CD4-positive, alpha-beta T cell treated with Interleukin-4 for 1 hour (primary cell): Measurements from ENCODE around the gene GPHB5.
"Not testable (repeated sequence)": the region's sequence is repeated elsewhere in the genome, so short reads cannot be mapped to it uniquely, and the experiment has no call there.

Experiments
- DNase-seq, 2 donors: peaks; one replicate each; pipeline ENCODE4 v3.0.0-alpha.2; 2020 to 2022

Gene GPHB5

DNA sequence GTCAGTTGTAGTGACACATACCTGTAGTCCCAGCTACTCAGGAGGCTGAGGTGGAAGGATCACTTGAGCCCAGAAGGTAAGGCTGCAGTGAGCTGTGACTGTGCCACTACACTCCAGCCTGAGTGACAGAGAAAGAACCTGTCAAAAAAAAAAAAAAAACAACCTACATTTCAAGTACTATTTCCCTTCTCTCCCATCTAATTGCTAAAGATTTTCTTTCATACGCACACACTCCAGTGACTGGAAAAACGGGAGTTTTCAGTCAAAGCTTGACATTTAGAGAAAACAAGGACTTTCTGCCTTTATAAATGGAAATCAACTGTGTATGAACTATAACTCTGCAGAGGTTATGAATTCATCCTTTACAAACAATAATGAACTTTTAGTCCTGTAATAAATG lies 25.9 kb downstream of the GPHB5 start:
- DNase-seq = no peak

DNA sequence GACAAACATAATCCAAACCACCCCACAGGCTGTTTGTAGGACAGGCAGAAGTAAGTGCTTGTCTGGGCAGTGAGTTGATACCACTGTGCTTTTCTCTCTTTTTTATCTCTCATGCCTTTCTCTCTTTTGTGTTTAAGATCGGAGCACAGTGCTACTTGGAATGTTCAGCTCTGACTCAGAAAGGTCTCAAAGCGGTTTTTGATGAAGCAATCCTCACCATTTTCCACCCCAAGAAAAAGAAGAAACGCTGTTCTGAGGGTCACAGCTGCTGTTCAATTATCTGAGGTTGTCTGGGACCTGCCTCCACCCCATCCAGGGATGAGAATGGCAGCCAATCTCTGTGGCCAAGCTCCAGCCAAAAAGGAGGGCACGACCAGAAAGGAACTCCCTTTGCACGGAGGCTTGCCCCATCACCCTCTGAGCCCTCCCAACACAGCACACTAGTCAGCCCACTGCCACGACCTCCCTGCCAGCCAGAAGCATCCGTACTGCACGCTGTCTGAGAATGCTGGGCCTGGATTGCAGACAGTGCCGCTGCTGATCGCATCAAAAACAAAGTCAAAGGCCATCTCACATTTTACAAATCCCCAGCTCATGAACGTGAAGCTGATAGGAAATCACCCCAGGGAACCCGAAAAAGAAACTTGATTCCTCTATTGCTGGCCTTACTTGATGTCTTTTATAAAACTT lies 27.8 kb downstream of the GPHB5 start:
- no peak for DNase-seq

GRCh38 chr14:63288853-63289252 lies 29.9 kb downstream of the GPHB5 start:
- DNase-seq = no peak

DNA sequence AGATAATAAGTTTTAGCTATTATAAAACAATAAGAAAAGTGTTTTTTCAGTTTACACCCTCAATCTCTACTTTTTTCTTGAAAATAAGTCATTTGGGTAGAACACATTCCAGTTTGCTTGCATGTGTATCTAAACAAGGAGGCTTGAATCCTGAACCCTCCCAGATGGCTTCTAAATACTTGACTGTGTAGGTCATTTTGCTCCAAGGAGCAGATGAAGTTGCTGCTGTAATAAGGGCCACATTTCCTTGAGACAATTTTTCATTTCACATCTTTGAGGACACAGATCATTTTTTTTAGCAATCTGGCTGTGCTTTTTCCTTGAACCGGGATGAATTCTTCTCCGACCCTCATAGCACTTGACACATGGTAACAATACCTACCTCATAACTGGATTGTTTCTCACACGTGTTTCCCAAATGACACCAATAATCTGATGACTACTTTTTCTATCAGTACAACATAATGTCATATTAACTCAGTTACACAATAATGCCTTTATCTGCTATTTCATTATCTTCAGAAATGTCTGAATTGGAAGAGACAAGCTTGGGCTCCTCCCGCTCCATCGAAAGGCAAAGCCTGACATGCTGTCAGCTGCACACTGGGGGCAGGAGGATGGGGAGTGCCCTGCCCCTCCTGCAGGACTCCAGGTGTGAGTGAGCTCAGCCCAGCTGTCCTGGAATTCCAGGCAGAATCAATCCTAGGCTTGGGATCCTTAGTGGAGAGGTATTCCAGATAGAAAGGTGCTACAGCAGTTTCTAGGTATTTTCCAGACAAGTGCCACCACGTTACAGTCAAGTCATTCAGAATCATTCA lies 30.9 kb downstream of the GPHB5 start:
- DNase-seq = no peak

GRCh38 chr14:63286071-63286470 lies 32.7 kb downstream of the GPHB5 start:
- no peak for DNase-seq

- no peak for DNase-seq
These were observed 34.9 kb downstream of the GPHB5 start for GRCh38 chr14:63283884-63284248.

GRCh38 chr14:63282997-63283883 lies 35.5 kb downstream of the GPHB5 start:
- no peak for DNase-seq

- DNase-seq = not testable (repeated sequence)
These were observed 38.8 kb downstream of the GPHB5 start for GRCh38 chr14:63279933-63280332.

GRCh38 chr14:63277591-63278183 lies 41.0 kb downstream of the GPHB5 start:
- no peak for DNase-seq

GRCh38 chr14:63276492-63277342 lies 42.0 kb downstream of the GPHB5 start:
- peak in 1 of 2 donors; percentile 19 for DNase-seq

DNA sequence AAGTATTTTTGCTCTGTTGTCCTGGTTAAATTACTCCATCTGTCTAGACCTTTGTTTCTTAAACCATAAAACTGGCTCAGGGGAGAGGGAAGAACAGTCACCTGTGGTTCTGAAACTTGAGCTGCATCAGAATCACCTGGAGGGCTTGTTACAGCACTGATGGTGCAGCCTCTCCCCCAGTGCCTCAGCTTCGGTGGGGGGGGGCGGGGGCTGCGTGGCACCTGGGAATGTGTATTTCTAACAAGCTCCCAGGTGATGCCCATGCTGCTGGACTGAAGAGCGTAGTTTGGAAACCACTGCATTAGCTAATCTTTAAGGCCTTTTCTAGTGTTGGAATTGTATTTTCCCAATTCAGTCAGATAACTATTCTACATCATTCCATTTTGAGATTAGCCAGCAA lies 42.7 kb downstream of the GPHB5 start:
- no peak for DNase-seq

DNA sequence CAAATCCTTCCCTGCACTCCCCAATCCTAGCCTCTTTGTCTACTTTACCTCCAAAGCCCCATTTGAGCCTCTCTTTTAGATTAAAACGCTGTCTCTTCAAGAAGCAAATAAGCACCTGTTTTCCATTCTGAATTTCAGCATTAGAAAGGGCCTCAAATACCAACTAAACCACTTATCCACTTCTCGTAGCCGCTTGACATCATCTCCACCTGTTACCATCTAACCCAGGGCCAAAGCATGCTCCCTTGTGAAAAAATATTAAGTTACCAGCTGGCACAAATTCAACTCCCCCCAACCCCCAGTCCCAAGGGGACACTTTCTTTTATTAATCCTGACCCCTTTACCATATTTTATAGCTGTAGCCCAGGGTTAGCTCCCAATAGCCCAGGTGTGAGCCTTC lies 43.1 kb downstream of the GPHB5 start:
- DNase-seq = no peak

- no peak for DNase-seq
These were observed 44.7 kb downstream of the GPHB5 start for GRCh38 chr14:63273717-63274655.

DNA sequence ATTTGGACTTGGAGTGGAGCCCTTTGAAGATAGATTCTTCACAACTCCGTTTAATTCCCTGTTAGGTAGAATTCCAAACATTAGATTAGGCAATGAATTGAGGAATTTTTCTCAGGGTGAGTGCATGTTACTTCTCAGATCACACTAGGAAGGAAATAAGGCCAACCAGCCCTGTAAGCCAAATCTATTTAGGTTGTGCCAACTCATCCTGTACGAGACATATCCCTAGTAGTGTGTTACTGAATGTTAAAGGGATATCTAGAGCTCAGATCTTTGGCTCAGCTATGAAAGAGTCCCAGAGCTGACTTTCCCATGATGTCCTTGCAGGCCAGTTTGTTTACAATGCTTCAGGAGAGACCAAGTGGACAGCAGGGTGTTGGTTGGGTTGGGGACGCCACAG lies 45.6 kb downstream of the GPHB5 start:
- no peak for DNase-seq

- DNase-seq = no peak
These were observed 49.0 kb downstream of the GPHB5 start for GRCh38 chr14:63269561-63270225.

GRCh38 chr14:63268771-63269170 lies 50.0 kb downstream of the GPHB5 start:
- no peak for DNase-seq

GRCh38 chr14:63267171-63267570 lies 51.6 kb downstream of the GPHB5 start:
- no peak for DNase-seq

DNA sequence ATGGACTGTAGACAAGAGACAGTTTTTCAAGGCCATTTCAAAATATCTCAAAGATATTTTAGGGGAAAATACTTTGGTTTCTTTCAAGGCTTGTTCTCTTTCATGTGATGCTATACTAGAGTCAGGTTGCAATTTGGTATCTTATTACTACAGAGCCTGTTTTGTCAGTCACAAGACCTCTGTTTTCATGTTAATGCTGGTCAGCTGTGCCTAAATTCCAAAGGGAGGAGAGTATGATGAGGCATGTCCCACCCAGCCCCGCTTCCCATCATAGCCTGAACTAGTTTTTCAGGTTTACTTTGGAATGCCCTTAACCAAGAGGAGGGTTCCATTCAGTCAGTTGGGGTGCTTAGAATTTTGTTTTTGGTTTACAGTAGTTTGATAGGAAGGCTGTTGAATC lies 52.6 kb downstream of the GPHB5 start:
- no peak for DNase-seq
